WI38 (cell line): ENCODE measurements around the gene TRAPPC3.

Experiments
- H3K4me3 ChIP-seq: 2 replicates; pipeline ENCODE4 v1.5.1; 2011; ENCODE audit warnings: low read depth, mild to moderate bottlenecking, control low read depth, low read length
- CTCF ChIP-seq: IDR thresholded peaks from 2 replicates; pipeline ENCODE4 v1.5.1; 2012; ENCODE audit warnings: low read depth, mild to moderate bottlenecking, control low read depth, low read length

The TRAPPC3 gene

GRCh38 chr1:36128905-36129206, 20.4 kb downstream of the TRAPPC3 start:
- no peak overlapping the region for H3K4me3 ChIP-seq
- no peak for TF ChIP-seq CTCF

GRCh38 chr1:36128126-36128904, 21.0 kb downstream of the TRAPPC3 start:
- H3K4me3 ChIP-seq = no peak overlapping the region
- no peak for TF ChIP-seq CTCF

GRCh38 chr1:36126797-36127500, 22.3 kb downstream of the TRAPPC3 start:
- H3K4me3 ChIP-seq = no peak overlapping the region
- no peak for TF ChIP-seq CTCF

GRCh38 chr1:36126005-36126716, 23.1 kb downstream of the TRAPPC3 start:
- no peak for TF ChIP-seq CTCF
- no peak overlapping the region for H3K4me3 ChIP-seq

- no peak for TF ChIP-seq CTCF
- 0 out of 2 replicates have a peak within 1 kb of the TSS, but pooled peaks have one; percentile 21 for H3K4me3 ChIP-seq
Observed at GRCh38 chr1:36125129-36125991, 23.9 kb downstream of the TRAPPC3 start, which contains the start of gene COL8A2. COL8A2 (minus strand) TSS chr1:36125222; CDS start chr1:36100242, 24,980 bp downstream.

- no peak overlapping the region for H3K4me3 ChIP-seq
- TF ChIP-seq CTCF = no peak
Observed at GRCh38 chr1:36124404-36125128, 24.7 kb downstream of the TRAPPC3 start.
